Skeletal muscle tissue (tissue), 4 donors: ENCODE data around the gene RBM8A. TPM values are rescaled to one million over a fixed set of nuclear protein-coding genes. Genes with fewer than 3 reads are reported as not detected.
A peak's percentile ranks its signal among the peaks of the same experiment; 100 is the strongest.

ENCODE experiments used
- H3K27ac ChIP-seq: one replicate; pipeline ENCODE4 v1.7.0; 2013; ENCODE audit warnings: mild to moderate bottlenecking, low read depth, low read length, inconsistent platforms
- H3K27me3 ChIP-seq, 3 donors: one replicate each; pipeline ENCODE4 v1.7.0; 2013; ENCODE audit warnings: low read length in 3 of 3; ENCODE audit not compliant: control insufficient read depth in 3 of 3, insufficient read depth in 3 of 3
- H3K36me3 ChIP-seq, 3 donors: one replicate each; pipeline ENCODE4 v1.7.0; 2013; ENCODE audit warnings: low read length in 3 of 3; ENCODE audit not compliant: control insufficient read depth in 3 of 3, insufficient read depth in 3 of 3
- H3K4me1 ChIP-seq, 3 donors: one replicate each; pipeline ENCODE4 v1.7.0; 2013; ENCODE audit warnings: low read length in 3 of 3, mild to moderate bottlenecking in 3 of 3; ENCODE audit not compliant: control insufficient read depth in 3 of 3, insufficient read depth in 3 of 3
- H3K4me3 ChIP-seq, 3 donors: one replicate each; pipeline ENCODE4 v1.7.0; 2013; ENCODE audit warnings: low read length in 3 of 3
- H3K9ac ChIP-seq, 3 donors: one replicate each; pipeline ENCODE4 v1.7.0; 2013; ENCODE audit warnings: low read length in 3 of 3, mild to moderate bottlenecking in 3 of 3, moderate library complexity in 2 of 3, low read depth in 1 of 3
- H3K9me3 ChIP-seq, 3 donors: one replicate each; pipeline ENCODE4 v1.7.0; 2013; ENCODE audit warnings: low read length in 3 of 3; ENCODE audit not compliant: control insufficient read depth in 3 of 3
- total RNA-seq: library from RNA; depleted of rRNA; stranded (reverse); fragments of >200 nt; gene quantifications from one replicate; pipeline ENCODE4 v1.2.3, GENCODE V29; 2014
- donor health status: Osteomylitis.

Gene RBM8A
- 36.5 TPM for total RNA-seq

DNA sequence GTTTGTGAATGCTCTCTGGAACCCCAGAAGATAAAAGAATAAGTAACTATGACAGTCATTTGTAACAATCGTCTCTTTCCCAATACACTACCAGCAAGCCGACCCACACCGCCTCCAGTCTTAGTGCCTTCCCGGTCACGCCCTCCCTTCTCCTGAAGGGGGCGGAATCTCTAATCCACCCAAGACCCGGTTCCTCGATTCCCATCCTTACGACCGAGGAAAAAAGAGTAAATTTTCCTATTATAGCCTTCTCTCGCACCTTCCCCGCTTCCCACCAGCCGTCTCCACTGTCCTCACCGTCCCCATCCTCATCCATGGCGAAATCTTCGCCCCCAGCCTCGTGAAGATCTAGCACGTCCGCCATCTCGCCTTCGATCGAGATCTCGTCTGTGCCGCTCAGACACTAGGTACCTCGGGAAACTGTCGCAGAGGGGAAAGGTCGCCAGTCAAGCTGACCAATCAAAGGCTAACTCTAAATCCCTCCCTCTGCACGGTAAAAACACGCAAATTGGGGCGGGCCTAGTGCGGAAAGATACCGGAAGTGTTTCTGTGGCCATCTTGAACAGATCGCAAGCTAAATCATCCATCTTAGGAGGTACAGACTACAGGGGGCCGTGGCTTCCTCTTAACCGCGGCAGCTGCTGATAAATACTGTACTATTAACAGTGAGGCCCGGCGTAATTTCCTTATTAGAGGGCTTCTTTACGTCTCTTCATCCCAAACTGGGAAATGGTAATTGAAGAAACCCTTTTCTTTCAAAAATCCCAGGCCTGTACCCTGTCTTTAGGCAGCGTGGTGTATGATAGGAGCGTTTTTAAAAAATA lies at the start of gene RBM8A:
RBM8A (minus strand) TSS at position 422 of the 824 bp plus-strand sequence; CDS start at position 364, 58 bp downstream.
- peaks cover 5 to 25% (median 8%) of the 10 kb centered on the region in 3 donors for H3K36me3 ChIP-seq
- peak within 1 kb of the TSS; percentile 85 to 94 (median 91) for H3K4me3 ChIP-seq
- no peaks in the 10 kb centered on the region for H3K9me3 ChIP-seq

DNA sequence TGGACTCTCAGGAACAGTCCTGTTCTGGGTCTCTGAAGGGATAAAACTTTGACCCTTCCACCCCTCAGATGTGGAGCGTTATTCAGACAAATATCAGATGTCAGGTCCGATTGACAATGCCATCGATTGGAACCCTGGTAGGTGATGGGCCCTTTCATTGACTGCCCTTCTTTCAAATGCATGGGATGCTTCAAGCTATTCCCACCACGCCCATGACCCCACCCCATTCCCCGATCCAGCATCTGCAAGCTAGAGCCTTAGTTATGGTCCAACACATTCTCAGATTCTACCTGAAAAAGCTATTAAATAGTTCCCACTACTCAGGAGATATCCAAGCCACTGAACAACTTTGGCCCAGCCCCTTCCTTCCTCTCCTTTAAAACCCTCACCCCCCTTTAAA lies 49.7 kb upstream of the RBM8A start:
- H3K9ac ChIP-seq, result no peak overlapping the region
- no peak overlapping the region for H3K27ac ChIP-seq
- no peak overlapping the region for H3K4me3 ChIP-seq
- no peaks in the 10 kb centered on the region for H3K9me3 ChIP-seq
- H3K4me1 ChIP-seq, result peaks cover 47% of the 10 kb centered on the region in 3 donors
- no peaks in the 10 kb centered on the region for H3K27me3 ChIP-seq
- H3K36me3 ChIP-seq, result peaks cover 0 to 5% (median 2%) of the 10 kb centered on the region in 3 donors

More for the DNA sequence above, at the start of gene RBM8A:
- Histone ChIP-seq H3K9ac (peak within 1 kb of the TSS; percentile 92 to 98 (median 93)), H3K4me1 (peaks cover 12 to 24% (median 15%) of the 10 kb centered on the region in 3 donors), H3K27me3 (no peaks in the 10 kb centered on the region), H3K27ac (peak within 1 kb of the TSS; percentile 98)

DNA sequence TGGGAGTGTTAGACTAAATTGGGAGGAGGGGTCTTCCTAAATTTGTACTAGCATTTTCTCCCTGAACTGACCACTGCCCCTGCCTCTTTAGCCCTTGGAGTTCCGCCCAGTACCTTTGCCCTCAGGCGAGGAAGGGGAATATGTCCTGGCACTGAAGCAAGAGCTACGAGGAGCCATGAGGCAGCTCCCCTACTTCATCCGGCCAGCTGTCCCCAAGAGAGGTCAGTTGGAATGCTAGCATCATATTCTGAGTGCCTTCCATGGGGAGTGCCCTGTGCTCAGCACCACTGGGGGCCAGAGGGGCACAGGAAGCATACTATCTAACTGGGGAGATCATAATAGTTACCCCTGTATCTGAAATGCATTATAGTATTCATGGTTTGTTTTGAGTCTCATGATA lies 47.9 kb upstream of the RBM8A start:
- Histone ChIP-seq H3K9me3 (no peaks in the 10 kb centered on the region), H3K27ac (no peak overlapping the region), H3K9ac (peak overlapping the region in 1 of 3 donors; percentile 43), H3K36me3 (peaks cover 0 to 5% (median 2%) of the 10 kb centered on the region in 3 donors), H3K4me1 (peaks cover 29% of the 10 kb centered on the region in 3 donors), H3K4me3 (no peak overlapping the region), H3K27me3 (no peaks in the 10 kb centered on the region)

GRCh38 chr1:145974721-145975120 lies 47.4 kb upstream of the RBM8A start:
- Histone ChIP-seq H3K27me3 (no peaks in the 10 kb centered on the region), H3K4me1 (peaks cover 24% of the 10 kb centered on the region in 3 donors), H3K36me3 (peaks cover 0 to 5% (median 2%) of the 10 kb centered on the region in 3 donors), H3K27ac (no peak overlapping the region), H3K9ac (no peak overlapping the region), H3K4me3 (no peak overlapping the region), H3K9me3 (no peaks in the 10 kb centered on the region)

GRCh38 chr1:145972580-145972979 lies 45.3 kb upstream of the RBM8A start:
- Histone ChIP-seq H3K4me3 (no peak overlapping the region), H3K27ac (no peak overlapping the region), H3K36me3 (peaks cover 0 to 5% (median 2%) of the 10 kb centered on the region in 3 donors), H3K4me1 (peaks cover 4 to 5% (median 4%) of the 10 kb centered on the region in 3 donors), H3K9ac (no peak overlapping the region), H3K9me3 (no peaks in the 10 kb centered on the region), H3K27me3 (no peaks in the 10 kb centered on the region)

DNA sequence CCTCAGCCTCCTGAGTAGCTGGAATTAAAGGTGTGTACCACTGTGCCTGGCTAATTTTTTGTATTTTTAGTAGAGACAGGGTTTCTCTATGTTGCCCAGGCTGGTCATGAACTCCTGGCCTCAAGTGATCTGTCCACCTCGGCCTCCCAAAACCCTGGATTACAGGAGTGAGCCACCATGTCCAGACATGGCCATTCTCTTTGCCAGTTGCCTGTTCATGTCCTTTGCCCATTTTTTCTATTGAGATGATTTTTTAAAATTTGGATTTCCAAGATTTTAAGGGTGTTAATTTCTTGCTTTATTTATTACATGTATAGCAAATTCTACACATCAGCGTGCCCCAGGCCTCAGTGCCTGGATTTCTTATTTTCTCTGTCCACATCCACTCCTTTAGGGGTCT lies 40.0 kb upstream of the RBM8A start:
- Histone ChIP-seq H3K27ac (no peak overlapping the region), H3K4me1 (peaks cover 19 to 25% (median 21%) of the 10 kb centered on the region in 3 donors), H3K27me3 (no peaks in the 10 kb centered on the region), H3K4me3 (no peak overlapping the region), H3K9me3 (no peaks in the 10 kb centered on the region), H3K9ac (no peak overlapping the region), H3K36me3 (no peaks in the 10 kb centered on the region)

- H3K9me3 ChIP-seq, result no peaks in the 10 kb centered on the region
- peak overlapping the region; percentile 71 for H3K27ac ChIP-seq
- peaks cover 37 to 41% (median 38%) of the 10 kb centered on the region in 3 donors for H3K4me1 ChIP-seq
- no peaks in the 10 kb centered on the region for H3K36me3 ChIP-seq
- H3K4me3 ChIP-seq, result peak overlapping the region; percentile 79 to 95 (median 92)
- peak overlapping the region; percentile 85 to 96 (median 94) for H3K9ac ChIP-seq
- no peaks in the 10 kb centered on the region for H3K27me3 ChIP-seq
Observed at GRCh38 chr1:145965119-145965744, 37.9 kb upstream of the RBM8A start.

GRCh38 chr1:145964328-145965118 lies 37.2 kb upstream of the RBM8A start, which contains the start of the genes ANKRD34A and POLR3GL:
TSS of gene ANKRD34A (minus strand) at chr1:145964575. CDS start at chr1:145961759, 2,816 bp downstream.
TSS of gene POLR3GL (plus strand) at chr1:145964690. CDS start at chr1:145974866, 10,176 bp downstream.
- peaks cover 44 to 48% (median 45%) of the 10 kb centered on the region in 3 donors for H3K4me1 ChIP-seq
- H3K27me3 ChIP-seq, result no peaks in the 10 kb centered on the region
- peak within 1 kb of the TSS; percentile 71 for H3K27ac ChIP-seq
- H3K36me3 ChIP-seq, result no peaks in the 10 kb centered on the region
- H3K9ac ChIP-seq, result peak within 1 kb of the TSS; percentile 85 to 96 (median 94)
- H3K9me3 ChIP-seq, result no peaks in the 10 kb centered on the region
- peak within 1 kb of the TSS; percentile 79 to 95 (median 92) for H3K4me3 ChIP-seq

DNA sequence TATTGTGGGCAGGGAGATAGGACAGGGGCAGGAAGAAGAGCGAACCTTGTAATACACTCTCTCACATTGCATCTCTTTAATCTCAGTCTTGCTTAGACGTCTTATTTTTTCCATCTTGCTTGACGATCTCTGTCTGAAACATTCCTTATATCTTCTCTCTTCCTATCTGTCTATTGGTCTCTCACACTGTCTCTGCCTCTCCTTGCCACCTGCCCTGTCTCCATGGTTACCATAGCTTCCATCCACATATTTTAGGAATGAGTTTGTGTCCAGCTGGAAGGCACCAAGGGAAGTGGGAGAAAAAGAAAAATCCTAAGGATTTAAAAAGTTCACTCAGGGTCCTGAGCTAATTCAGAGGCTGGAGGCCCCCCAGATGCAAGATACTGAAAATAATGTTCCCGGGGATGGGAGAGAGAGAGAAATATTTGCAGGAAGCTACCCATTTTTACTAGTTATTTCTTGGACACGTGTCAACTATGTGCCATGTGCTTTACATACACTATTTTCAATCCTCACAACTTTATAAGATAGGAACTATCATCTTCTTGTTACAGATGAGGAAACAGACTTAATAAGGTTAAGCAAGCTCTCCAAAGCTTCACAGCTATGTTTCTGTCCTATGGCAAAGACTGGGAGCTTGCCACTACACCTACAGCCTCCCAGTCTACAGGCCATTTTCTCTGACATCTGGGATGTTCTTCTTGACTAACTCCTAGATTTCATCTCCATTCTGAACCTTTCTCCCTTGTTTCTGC lies 36.2 kb upstream of the RBM8A start:
- peak overlapping the region; percentile 79 to 95 (median 92) for H3K4me3 ChIP-seq
- peak overlapping the region; percentile 71 for H3K27ac ChIP-seq
- no peaks in the 10 kb centered on the region for H3K9me3 ChIP-seq
- H3K27me3 ChIP-seq, result no peaks in the 10 kb centered on the region
- H3K36me3 ChIP-seq, result no peaks in the 10 kb centered on the region
- peak overlapping the region; percentile 85 to 96 (median 94) for H3K9ac ChIP-seq
- peaks cover 54 to 58% (median 55%) of the 10 kb centered on the region in 3 donors for H3K4me1 ChIP-seq
